K562 (cell line): ENCODE results near the gene TSKS. TPM values are rescaled to one million over a fixed set of nuclear protein-coding genes. Genes with fewer than 3 reads are reported as not detected.

Source experiments
- ARID4B ChIP-seq: sonication (generic); formaldehyde crosslinking; IDR thresholded peaks from 2 replicates; pipeline ENCODE4 v1.8.0; 2022; ENCODE audit warnings: mild to moderate bottlenecking, missing genetic modification reagents
- BCOR ChIP-seq: fragments of 450-650 bp; IDR thresholded peaks from 2 replicates; pipeline ENCODE4 v1.6.1; 2016
- CBX3 ChIP-seq, 2 experiments: IDR thresholded peaks; 1 replicate in 1 of 2; 2 replicates in 1 of 2; pipeline ENCODE4 v1.6.1; 2012; ENCODE audit warnings: inconsistent platforms in 2 of 2, low read length in 2 of 2, borderline replicate concordance in 1 of 2, control low read depth in 1 of 2
- DACH1 ChIP-seq: fragments of 450-650 bp; IDR thresholded peaks from 2 replicates; pipeline ENCODE4 v1.6.1; 2018; ENCODE audit not compliant: partially characterized antibody
- FOXK1 ChIP-seq: sonication (generic); formaldehyde crosslinking; IDR thresholded peaks from 2 replicates; pipeline ENCODE4 v1.8.0; 2022; ENCODE audit warnings: missing genetic modification reagents, mild to moderate bottlenecking, borderline replicate concordance
- KLF10 ChIP-seq: fragments of 250-450 bp; sonication (Bioruptor Pico); IDR thresholded peaks from 2 replicates; pipeline ENCODE4 v1.6.1; 2021; ENCODE audit warnings: matching md5 sums
- MNT ChIP-seq, 2 experiments: fragments of 450-650 bp; conservative IDR thresholded peaks; 2 replicates each; pipeline ENCODE4 v1.6.1; 2017; ENCODE audit warnings: mild to moderate bottlenecking in 2 of 2, moderate library complexity in 2 of 2
- NCOA4 ChIP-seq: fragments of 450-650 bp; IDR thresholded peaks from 2 replicates; pipeline ENCODE4 v1.6.1; 2018; ENCODE audit warnings: mild to moderate bottlenecking; ENCODE audit not compliant: partially characterized antibody
- NRF1 ChIP-seq, 2 experiments: fragments of 450-650 bp; IDR thresholded peaks in 1 of 2; conservative IDR thresholded peaks in 1 of 2; 2 replicates each; pipeline ENCODE4 v1.6.1; 2014; ENCODE audit warnings: mild to moderate bottlenecking in 2 of 2
- PKNOX1 ChIP-seq: fragments of 450-650 bp; IDR thresholded peaks from 2 replicates; pipeline ENCODE4 v1.6.1; 2016
- POLR2B ChIP-seq: fragments of 450-650 bp; IDR thresholded peaks from 2 replicates; pipeline ENCODE4 v1.6.1; 2018; ENCODE audit warnings: low read depth; ENCODE audit not compliant: partially characterized antibody
- RBM39 ChIP-seq: fragments of 200-400 bp; formaldehyde crosslinking; optimal IDR thresholded peaks from 2 replicates; pipeline ENCODE3; 2018; ENCODE audit warnings: low read depth, low read length
- SAFB ChIP-seq: fragments of 200-400 bp; formaldehyde crosslinking; IDR thresholded peaks from 2 replicates; pipeline ENCODE4 v1.6.1; 2017; ENCODE audit warnings: low read depth, low read length, borderline replicate concordance
- SP1 ChIP-seq: sonication (generic); formaldehyde crosslinking; IDR thresholded peaks from 2 replicates; pipeline ENCODE4 v1.8.1; 2022; ENCODE audit warnings: mild to moderate bottlenecking, missing genetic modification reagents
- TCF7L2 ChIP-seq: fragments of 150-350 bp; IDR thresholded peaks from 2 replicates; pipeline ENCODE4 v1.6.1; 2016; ENCODE audit warnings: low read depth, mild to moderate bottlenecking, low read length, moderate library complexity
- ZFP36 ChIP-seq: fragments of 150-350 bp; IDR thresholded peaks from 2 replicates; pipeline ENCODE4 v1.6.1; 2018; ENCODE audit warnings: low read length, low read depth; ENCODE audit not compliant: partially characterized antibody
- ZFP91 ChIP-seq: sonication (generic); formaldehyde crosslinking; IDR thresholded peaks from 2 replicates; pipeline ENCODE4 v1.8.0; 2022; ENCODE audit warnings: mild to moderate bottlenecking, missing genetic modification reagents
- ZNF184 ChIP-seq: sonication (generic); formaldehyde crosslinking; IDR thresholded peaks from 2 replicates; pipeline ENCODE4 v1.5.0; 2020; ENCODE audit warnings: missing genetic modification reagents
- ZNF224 ChIP-seq: sonication (generic); formaldehyde crosslinking; IDR thresholded peaks from 2 replicates; pipeline ENCODE4 v1.8.0; 2022; ENCODE audit warnings: mild to moderate bottlenecking, missing genetic modification reagents
- polyA plus RNA-seq, 8 experiments: library from polyadenylated mRNA; depleted of rRNA in 4 of 8; stranded (reverse) in 5 of 8; unstranded in 3 of 8; fragments of >200 nt; fragmentation: Nextera tagmentation in 2 of 8; fragmentation: Illumina TruSeq in 1 of 8; extraction: Ambion mirVana in 2 of 8; extraction: Trizol in 1 of 8; gene quantifications; 2 replicates each; pipeline versions ENCODE4 v1.2.1 to v1.2.3, GENCODE V29; 2011 to 2014; ENCODE audit warnings: inconsistent platforms in 1 of 8, missing spikeins in 1 of 8
- total RNA-seq, 7 experiments: library from RNA; depleted of rRNA in 6 of 7; stranded (reverse); fragments of >200 nt in 6 of 7; fragmentation: Illumina TruSeq in 2 of 7; extraction: Trizol in 2 of 7; gene quantifications; 2 replicates each; pipeline versions ENCODE4 v1.2.1 to v1.2.3, GENCODE V29; 2011 to 2021; ENCODE audit warnings: low replicate concordance in 1 of 7

The TSKS gene
- total and polyA plus RNA-seq, 9 of the 15 experiments (the other 6 are each of a cell fraction or from before 2014, with no cell fraction given) = 0.14 to 4.5 (median 0.80) TPM

GRCh38 chr19:49766007-49766929 lies 3.2 kb upstream of the TSKS start (continued):
- TF ChIP-seq TCF7L2 (peak; percentile 40; the same call in 1 of the 2 replicates), ZFP36 (peak; percentile 10), SP1 (CRISPR knock-in tag) (peak; percentile 98), ZNF224 (CRISPR knock-in tag) (no peak), CBX3 (IDR thresholded peaks at IDR 0.05; ENCODE audit: borderline replicate concordance in 1 of 2, low read length in 2 of 2) (peak in 1 of 2 experiments; percentile 32; a peak in 1 of 3 replicates), ARID4B (CRISPR knock-in tag) (peak; percentile 63; the same call in 1 of the 2 replicates), FOXK1 (CRISPR knock-in tag) (no peak), NRF1 (conservative IDR thresholded peaks at IDR 0.05 in 1 of 2, IDR thresholded peaks at IDR 0.05 in 1 of 2) (peak; percentile 95 to 96), MNT (conservative IDR thresholded peaks at IDR 0.05) (peak; percentile 7 to 69; a peak in 3 of 4 replicates), POLR2B (peak; percentile 77), ZNF184 (CRISPR knock-in tag) (no peak), RBM39 (peak; percentile 67), SAFB (no peak), KLF10 (CRISPR knock-in tag) (no peak), PKNOX1 (peak; percentile 99), NCOA4 (no peak), BCOR (peak; percentile 64; the same call in 1 of the 2 replicates), DACH1 (no peak), ZFP91 (CRISPR knock-in tag) (0 out of 2 replicates have a peak, but pooled peaks have one; percentile 35)
